Cardiac muscle cell (in vitro differentiated cells and primary cell): ENCODE data around the gene HDAC2. TPM values are rescaled to one million over a fixed set of nuclear protein-coding genes. Genes with fewer than 3 reads are reported as not detected.
"Not testable (repeated sequence)": the region's sequence is repeated elsewhere in the genome, so short reads cannot be mapped to it uniquely, and the experiment has no call there.

ENCODE experiments used
- DNase-seq, 2 donors: peaks; one replicate each; pipeline versions ENCODE4 v3.0.0 to v3.0.0-alpha.2; 2010 to 2017; ENCODE audit warnings: low read depth in 1 of 2, low spot score in 1 of 2
- H3K27ac ChIP-seq: fragments of 200-600 bp; sonication (generic); 2 replicates; pipeline ENCODE4 v1.5.1; 2016
- H3K27me3 ChIP-seq: fragments of 200-600 bp; sonication (generic); 2 replicates; pipeline ENCODE4 v1.6.0; 2016; ENCODE audit warnings: control low read depth
- H3K36me3 ChIP-seq: fragments of 200-600 bp; sonication (generic); 2 replicates; pipeline ENCODE4 v1.5.1; 2016; ENCODE audit warnings: control low read depth
- H3K4me1 ChIP-seq: fragments of 200-600 bp; sonication (generic); 2 replicates; pipeline ENCODE4 v1.8.1; 2017; ENCODE audit warnings: low read depth, mild to moderate bottlenecking, mixed run types
- H3K4me3 ChIP-seq: fragments of 200-600 bp; sonication (generic); 2 replicates; pipeline ENCODE4 v1.5.1; 2016; ENCODE audit warnings: mild to moderate bottlenecking
- H3K9me3 ChIP-seq: fragments of 200-600 bp; sonication (generic); 2 replicates; pipeline ENCODE4 v1.5.1; 2017; ENCODE audit warnings: low read depth, mild to moderate bottlenecking, control low read depth
- polyA plus RNA-seq: library from polyadenylated mRNA; unstranded; fragments of >200 nt; fragmentation: Nextera tagmentation; extraction: Ambion mirVana; gene quantifications from 2 replicates; pipeline ENCODE4 v1.2.1, GENCODE V29; 2016
- total RNA-seq: library from RNA; depleted of rRNA; stranded (reverse); fragments of >200 nt; gene quantifications from 2 replicates; pipeline ENCODE4 v1.2.3, GENCODE V29; 2016
- TF ChIP-seq, protein P1 (sequence below): IDR thresholded peaks from 2 replicates; pipeline ENCODE4 v1.5.1; 2012; ENCODE audit warnings: low read depth, mild to moderate bottlenecking, low read length

The HDAC2 gene
- total RNA-seq (140 and 150 TPM in 2 replicates), polyA plus RNA-seq (321 and 370 TPM in 2 replicates)

DNA sequence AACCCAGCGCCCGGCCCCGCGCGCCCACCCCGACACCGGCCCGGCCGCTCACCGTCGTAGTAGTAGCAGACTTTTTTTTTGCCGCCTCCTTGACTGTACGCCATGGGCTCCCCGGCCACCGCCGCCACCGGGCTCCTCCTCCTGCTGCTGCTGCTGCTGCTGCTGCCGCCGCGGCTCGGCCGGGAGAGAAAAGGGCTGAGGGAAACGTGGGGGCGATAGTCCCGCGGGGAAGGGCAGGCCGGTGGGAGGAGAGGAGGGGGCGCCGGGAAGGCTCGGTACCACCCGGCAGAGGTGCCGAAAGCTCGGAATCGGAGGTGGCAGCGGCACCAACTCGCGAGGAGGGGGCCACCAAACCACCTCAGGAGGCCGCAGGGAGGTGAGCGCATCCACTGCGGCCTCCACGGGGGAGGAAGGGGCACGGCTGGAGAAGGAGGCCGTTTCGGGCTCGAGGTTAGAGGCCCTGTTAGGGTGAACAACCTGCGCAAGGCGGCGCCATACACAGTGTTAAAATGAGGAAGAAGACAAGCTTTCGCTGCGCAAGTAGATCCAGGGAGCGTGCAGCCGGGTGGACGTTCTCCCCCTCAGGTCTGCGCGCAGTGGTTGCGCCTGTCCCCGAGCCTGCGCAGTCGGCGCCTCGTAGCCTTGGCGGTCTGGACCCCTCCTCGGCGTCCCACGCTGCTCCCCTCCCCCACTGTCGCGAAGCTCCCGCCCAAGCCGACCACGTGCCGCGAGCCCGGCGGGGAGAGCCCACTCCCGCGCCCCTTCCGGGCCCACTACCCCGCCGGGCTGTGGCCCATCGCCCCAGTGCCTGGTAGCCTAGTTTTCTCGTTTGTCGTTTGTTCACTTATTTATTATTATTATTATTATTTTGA lies at the start of gene HDAC2:
TSS of gene HDAC2 (minus strand) at position 344 of the 872 bp plus-strand sequence. CDS start at position 104, 240 bp downstream.
- peak; percentile 88 to 89 for DNase-seq
- Histone ChIP-seq H3K4me3 (peak within 1 kb of the TSS; percentile 96), H3K4me1 (peaks cover 20% of the 10 kb centered on the region), H3K27me3 (no peaks in the 10 kb centered on the region), H3K9me3 (no peaks in the 10 kb centered on the region), H3K36me3 (no peaks in the 10 kb centered on the region), H3K27ac (peak within 1 kb of the TSS; percentile 99)
- TF ChIP-seq, protein P1, sequence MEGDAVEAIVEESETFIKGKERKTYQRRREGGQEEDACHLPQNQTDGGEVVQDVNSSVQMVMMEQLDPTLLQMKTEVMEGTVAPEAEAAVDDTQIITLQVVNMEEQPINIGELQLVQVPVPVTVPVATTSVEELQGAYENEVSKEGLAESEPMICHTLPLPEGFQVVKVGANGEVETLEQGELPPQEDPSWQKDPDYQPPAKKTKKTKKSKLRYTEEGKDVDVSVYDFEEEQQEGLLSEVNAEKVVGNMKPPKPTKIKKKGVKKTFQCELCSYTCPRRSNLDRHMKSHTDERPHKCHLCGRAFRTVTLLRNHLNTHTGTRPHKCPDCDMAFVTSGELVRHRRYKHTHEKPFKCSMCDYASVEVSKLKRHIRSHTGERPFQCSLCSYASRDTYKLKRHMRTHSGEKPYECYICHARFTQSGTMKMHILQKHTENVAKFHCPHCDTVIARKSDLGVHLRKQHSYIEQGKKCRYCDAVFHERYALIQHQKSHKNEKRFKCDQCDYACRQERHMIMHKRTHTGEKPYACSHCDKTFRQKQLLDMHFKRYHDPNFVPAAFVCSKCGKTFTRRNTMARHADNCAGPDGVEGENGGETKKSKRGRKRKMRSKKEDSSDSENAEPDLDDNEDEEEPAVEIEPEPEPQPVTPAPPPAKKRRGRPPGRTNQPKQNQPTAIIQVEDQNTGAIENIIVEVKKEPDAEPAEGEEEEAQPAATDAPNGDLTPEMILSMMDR, result no peak

DNA sequence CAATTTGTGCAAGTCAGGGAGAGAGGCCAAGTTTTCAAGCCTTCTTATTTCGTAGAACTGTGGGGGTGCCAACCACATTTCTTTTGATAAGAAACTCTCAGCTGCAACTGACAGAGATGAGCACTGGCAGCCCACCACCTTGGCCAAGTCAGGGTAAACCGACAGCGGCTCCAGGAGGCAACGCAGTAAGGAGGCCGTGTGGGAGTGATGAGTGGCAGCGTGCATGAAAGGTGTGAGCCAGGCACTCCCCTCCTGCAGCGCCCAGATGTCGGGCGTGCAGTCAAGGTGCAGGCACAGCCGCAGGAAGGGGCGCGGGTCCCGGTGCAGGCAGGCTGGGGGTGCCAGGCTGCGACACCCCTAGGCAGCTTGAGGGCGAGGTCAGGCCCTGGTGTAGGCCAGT lies 49.2 kb upstream of the HDAC2 start:
- TF ChIP-seq, protein P1, result no peak
- Histone ChIP-seq H3K4me3 (no peak overlapping the region), H3K27me3 (no peaks in the 10 kb centered on the region), H3K36me3 (no peaks in the 10 kb centered on the region), H3K27ac (no peak overlapping the region), H3K9me3 (no peaks in the 10 kb centered on the region), H3K4me1 (peaks cover 4% of the 10 kb centered on the region)
- DNase-seq, result no peak

DNA sequence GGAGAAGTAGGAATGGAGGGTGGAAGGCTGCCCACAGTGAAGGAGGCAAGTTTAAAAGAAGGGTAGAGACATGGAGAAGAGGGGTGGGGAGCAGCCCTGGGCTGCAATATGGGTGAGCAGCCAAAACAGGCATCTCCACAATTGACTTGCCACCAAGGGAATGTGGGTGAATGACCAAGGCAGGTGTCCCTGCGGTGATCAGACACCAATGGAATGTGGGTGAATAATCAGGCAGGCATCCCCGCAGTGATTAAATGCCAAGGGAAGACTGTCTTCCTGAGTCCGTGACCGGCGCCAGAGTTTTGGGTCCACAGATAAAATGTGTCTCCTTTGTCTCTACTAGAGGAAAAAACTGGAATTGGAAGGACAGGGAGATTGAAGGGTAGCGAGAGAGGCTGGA lies 46.2 kb upstream of the HDAC2 start:
- not testable (repeated sequence) for H3K27me3 ChIP-seq, H3K9me3 ChIP-seq, H3K4me3 ChIP-seq, H3K4me1 ChIP-seq, DNase-seq, H3K27ac ChIP-seq, H3K36me3 ChIP-seq

DNA sequence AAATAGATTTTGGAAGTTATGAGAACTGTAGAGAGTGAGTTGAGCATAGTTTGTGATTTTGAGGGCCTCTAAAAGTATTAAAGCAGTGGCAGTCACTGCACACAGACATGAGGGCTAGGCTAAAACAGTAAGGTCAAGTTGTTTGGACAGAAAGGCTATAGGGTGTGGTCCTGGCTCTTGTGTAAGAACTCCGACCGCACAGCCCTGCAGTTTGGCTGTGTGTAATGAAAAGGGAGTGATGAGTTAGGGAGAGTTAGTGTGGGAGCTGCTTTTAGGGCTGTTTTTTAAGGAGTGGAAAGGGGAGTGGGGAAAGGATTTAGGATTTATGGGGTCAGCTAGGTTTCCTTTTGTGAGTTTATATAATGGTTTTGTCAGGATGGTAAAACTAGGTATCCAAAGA lies 43.2 kb upstream of the HDAC2 start:
- H3K4me1 ChIP-seq, result peaks cover 25% of the 10 kb centered on the region
- H3K36me3 ChIP-seq, H3K4me3 ChIP-seq, H3K27me3 ChIP-seq, DNase-seq, H3K27ac ChIP-seq, H3K9me3 ChIP-seq: not testable (repeated sequence)

DNA sequence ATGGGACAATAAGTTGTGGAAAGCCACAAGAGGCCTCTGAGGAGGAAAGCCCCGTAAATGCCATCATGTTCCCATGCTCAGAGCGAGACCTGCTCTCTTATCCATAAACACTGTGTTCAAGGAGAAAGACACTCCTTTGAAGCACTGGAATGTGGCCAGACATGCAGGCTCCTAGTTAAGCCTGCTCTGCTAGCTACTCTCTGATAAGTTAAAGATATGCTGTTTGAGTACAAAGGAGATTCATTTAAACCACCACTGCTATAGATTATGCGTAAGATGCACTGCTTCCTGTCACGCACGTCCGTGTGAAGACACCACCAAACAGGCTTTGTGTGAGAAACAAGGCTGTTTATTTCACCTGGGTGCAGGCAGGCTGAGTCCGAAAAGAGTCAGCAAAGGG lies 40.5 kb upstream of the HDAC2 start:
- not testable (repeated sequence) for H3K9me3 ChIP-seq, H3K4me3 ChIP-seq, H3K36me3 ChIP-seq, H3K27me3 ChIP-seq
- Histone ChIP-seq H3K27ac (peak overlapping the region; percentile 91), H3K4me1 (peaks cover 33% of the 10 kb centered on the region)
- peak in 1 of 2 donors; percentile 55 for DNase-seq

DNA sequence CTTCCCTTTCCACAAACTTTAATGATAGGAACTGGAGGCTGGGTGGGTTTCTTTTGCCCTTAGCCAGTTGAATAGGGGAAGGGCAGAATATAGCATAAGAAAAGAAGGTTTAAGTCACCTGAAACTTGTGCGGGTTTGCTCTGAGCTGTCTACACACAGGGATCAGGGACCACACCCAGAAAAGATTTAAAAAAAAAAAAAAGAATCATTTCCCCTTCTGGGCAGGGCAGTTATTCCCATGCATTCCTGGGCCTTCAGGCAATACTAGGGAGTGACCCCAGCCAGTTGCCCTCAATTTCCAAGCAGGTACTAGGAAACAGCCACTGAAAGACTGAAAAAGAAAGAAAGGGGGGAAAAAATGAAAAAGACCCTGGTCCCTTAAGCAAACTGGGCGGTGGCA lies 39.6 kb upstream of the HDAC2 start:
- H3K4me3 ChIP-seq, result no peak overlapping the region
- peaks cover 29% of the 10 kb centered on the region for H3K4me1 ChIP-seq
- H3K27me3 ChIP-seq, result no peaks in the 10 kb centered on the region
- H3K27ac ChIP-seq, result peak overlapping the region; percentile 91
- H3K9me3 ChIP-seq, result no peaks in the 10 kb centered on the region
- TF ChIP-seq, protein P1, result no peak
- H3K36me3 ChIP-seq, result no peaks in the 10 kb centered on the region
- DNase-seq, result no peak

DNA sequence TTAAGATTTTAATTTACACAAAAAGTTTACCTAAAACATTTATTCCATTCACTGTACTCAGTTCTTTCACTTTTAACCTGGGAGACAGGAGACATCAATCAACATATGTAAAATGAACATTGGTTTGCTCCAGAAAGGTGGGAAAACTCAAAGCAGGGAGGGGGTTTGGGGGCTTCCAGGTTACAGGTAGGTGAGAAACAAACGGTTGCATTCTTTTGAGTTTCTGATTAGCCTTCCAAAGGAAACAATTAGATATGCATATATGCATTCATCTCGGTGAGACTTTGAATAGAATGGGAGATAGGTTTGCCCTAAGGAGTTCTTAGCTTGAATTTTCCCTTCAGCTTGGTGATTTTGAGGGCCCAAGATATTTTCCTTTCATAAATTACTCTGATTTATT lies 38.2 kb upstream of the HDAC2 start:
- peak overlapping the region; percentile 91 for H3K27ac ChIP-seq
- TF ChIP-seq, protein P1, result no peak
- no peak overlapping the region for H3K4me3 ChIP-seq
- DNase-seq, result no peak
- H3K4me1 ChIP-seq, result peaks cover 29% of the 10 kb centered on the region
- H3K27me3 ChIP-seq, result no peaks in the 10 kb centered on the region
- no peaks in the 10 kb centered on the region for H3K9me3 ChIP-seq
- no peaks in the 10 kb centered on the region for H3K36me3 ChIP-seq
